GM18502 (cell line): ENCODE measurements around the gene FBLIM1.

Source experiments
- ATAC-seq: cut with Tn5 transposase; IDR thresholded peaks from one replicate; pipeline ENCODE4 v1.9.1; 2021; ENCODE audit warnings: mild to moderate bottlenecking; ENCODE audit not compliant: unreplicated experiment, poor library complexity

The FBLIM1 gene, protein sequence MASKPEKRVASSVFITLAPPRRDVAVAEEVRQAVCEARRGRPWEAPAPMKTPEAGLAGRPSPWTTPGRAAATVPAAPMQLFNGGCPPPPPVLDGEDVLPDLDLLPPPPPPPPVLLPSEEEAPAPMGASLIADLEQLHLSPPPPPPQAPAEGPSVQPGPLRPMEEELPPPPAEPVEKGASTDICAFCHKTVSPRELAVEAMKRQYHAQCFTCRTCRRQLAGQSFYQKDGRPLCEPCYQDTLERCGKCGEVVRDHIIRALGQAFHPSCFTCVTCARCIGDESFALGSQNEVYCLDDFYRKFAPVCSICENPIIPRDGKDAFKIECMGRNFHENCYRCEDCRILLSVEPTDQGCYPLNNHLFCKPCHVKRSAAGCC

GRCh38 chr1:15758343-15758931 is at the start of gene FBLIM1:
TSS of gene FBLIM1 (plus strand) at chr1:15758795. CDS start at chr1:15764984, 6,189 bp downstream.
- no peak for ATAC-seq

DNA sequence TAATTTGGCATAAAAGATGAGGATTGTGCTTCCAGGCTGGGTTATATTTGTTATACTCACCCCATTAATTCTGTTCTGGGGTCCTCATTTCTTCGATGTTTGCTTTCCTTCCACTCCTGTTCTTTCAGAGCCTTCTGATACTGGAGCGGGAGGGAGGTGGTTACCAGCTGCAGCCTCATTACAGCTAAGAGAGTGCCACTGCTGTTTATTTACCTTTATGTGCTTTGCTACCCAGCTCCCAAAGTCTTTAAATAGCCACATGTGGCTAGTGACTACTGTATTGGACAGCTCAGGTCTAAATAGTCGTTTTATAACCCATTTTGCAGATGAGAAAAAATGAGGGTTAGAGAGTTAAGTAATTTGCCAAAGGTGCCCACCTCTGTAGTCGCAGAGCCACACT is 49.4 kb upstream of the FBLIM1 start:
- no peak for ATAC-seq

- ATAC-seq, result no peak
These were observed 46.4 kb upstream of the FBLIM1 start for GRCh38 chr1:15712168-15712567.

GRCh38 chr1:15714406-15715136 is 44.0 kb upstream of the FBLIM1 start:
- no peak for ATAC-seq

DNA sequence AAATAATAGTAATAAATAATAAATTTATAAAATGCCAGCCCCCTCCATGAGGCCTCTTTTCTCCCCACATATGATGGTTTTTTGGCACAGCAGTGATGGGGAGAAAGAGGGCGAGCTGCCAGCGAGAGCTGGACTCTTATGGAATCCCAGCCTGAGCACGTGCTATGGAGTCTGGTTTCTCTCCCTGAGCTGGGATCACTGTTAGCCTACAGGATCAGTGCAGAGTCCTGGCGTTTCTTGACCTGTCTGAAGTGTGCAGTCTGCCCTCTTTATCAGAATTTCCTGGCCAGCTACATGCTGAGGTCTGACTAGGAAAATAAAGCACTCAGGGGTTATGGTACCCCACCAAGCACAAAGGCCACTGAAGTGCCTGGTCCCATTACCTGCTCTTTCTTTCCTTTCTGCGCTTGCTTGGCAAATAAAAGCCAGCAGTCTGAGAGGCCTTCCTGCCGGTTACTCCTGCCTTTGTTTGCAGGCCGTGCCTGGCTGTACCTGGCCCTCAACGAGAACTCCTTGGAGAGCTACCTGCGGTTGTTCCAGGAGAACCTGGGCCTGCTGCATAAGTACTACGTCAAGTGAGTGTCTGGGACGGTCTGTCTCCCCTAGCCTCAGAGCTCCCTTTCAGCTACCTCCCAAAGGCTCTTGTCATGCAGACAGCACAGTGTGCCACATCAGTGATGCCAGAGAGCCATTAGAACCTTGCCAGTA is 41.0 kb upstream of the FBLIM1 start:
- ATAC-seq, result no peak

- ATAC-seq, result no peak
These were observed 40.4 kb upstream of the FBLIM1 start for GRCh38 chr1:15718199-15718601.

DNA sequence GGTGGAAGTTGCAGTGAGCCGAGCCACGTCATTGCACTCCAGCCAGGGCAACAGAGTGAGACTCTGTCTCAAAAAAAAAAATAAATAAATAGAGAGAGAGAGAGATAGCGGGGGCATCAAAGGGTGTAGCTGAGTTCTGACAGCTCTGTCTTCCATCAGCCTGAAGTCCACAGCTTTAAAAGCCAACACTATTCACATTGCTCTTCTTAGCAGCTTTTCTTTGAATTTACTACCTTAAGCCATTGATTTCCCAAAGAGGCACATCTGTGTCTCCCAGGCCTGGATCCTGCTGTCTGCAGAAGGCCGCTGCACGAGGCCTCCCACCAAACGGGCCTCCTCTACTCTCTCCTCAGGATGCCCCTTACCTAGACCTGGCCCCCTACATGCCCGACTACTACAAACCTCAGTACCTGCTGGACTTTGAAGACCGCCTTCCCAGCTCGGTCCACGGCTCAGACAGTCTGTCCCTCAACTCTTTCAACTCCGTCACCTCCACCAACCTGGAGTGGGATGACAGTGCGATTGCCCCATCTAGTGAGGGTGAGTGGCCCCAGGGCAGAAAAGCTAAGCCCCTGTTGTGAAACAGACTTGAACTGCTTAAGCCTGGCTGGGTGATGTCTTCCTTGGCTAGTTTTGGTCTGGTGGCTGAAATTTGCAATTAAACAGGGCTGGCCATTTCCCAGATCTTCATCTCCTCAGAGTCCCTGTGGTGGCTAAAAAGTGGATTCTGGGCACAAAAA is 39.0 kb upstream of the FBLIM1 start:
- no peak for ATAC-seq

DNA sequence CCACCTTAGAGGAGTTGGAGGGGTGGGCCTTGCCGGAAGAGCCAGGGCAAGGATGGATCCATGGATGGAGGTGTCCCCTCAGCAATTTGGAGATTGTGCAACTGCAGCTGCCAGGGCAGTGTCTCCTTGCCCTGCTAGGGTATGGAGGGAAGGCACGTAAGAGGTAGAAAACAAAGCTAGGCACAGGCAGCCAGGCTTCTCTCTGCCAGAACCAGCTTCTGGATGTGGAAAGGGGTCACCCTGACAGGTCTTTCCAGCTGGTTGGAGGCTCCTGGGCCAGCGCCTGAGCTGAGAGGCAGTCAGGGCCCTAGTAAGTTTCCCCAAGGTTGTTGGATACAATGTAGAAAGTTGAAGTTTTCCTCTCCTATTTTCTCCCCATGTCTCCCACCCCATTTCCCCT is 37.7 kb upstream of the FBLIM1 start:
- ATAC-seq, result no peak

- ATAC-seq, result no peak
These were observed 36.2 kb upstream of the FBLIM1 start for GRCh38 chr1:15722411-15722810.

GRCh38 chr1:15722836-15723532 is 35.6 kb upstream of the FBLIM1 start:
- no peak for ATAC-seq

DNA sequence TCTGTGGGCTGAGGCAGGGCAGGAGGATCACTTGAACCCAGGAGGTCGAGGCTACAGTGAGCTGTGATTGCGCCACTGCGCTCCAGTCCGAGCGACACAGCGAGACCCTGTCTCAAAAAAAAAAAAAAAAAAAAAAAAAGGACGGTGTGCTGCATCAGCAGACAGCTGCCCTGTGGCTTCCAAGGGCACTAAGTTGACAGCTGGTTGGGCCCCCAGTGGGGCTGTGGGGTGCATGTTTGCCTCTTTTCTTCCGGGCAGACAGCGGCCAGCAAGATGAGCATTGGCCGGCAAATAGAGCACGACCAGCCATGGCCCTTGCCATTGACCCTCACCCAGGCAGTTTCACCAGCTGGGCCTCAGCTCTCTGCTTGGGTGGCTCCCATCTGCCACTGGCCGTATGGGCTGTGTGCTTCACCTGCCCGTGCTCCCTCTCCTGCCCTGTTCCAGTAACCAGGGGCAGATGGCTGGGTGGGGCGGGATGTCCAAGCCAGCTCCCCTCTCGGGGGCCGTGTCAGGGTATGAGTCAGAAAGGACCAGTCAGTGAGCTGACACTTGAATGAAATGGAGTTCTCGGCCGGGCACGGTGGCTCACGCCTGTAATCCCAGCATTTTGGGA is 34.9 kb upstream of the FBLIM1 start:
- ATAC-seq, result no peak

GRCh38 chr1:15724949-15725880 is 33.4 kb upstream of the FBLIM1 start:
- ATAC-seq, result no peak

DNA sequence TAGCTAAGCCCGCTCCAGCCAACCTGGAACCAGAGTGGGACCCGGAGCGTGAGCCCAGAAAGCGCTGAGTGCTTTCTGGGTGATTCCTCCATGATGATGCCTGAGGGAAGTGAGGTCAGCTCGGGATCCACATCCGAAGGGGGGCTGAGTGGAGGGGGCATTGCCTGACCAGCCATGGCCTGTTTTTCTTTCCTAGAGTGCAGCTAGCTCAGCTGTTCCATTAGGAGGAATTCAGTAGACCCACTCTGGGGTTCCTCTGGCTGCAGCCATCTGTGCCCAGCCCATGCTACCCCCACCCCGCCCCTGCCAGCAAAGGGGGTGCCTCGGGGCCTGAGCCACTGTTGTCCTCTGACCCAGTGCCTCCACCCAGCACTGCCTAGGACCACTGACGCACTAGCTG is 32.1 kb upstream of the FBLIM1 start:
- ATAC-seq, result no peak

DNA sequence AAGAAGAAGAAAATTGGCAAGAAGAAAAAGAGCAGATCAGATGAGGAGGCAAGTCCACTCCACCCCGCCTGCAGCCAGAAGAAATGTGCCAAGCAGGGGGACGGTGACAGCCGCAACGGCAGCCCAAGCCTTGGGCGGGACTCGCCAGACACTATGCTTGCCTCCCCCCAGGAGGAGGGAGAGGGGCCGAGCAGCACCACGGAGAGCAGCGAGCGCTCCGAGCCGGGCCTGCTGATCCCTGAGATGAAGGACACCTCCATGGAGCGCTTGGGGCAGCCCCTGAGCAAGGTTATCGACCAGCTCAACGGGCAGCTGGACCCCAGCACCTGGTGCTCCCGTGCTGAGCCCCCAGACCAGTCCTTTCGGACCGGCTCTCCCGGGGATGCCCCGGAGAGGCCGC is 31.6 kb upstream of the FBLIM1 start:
- no peak for ATAC-seq

DNA sequence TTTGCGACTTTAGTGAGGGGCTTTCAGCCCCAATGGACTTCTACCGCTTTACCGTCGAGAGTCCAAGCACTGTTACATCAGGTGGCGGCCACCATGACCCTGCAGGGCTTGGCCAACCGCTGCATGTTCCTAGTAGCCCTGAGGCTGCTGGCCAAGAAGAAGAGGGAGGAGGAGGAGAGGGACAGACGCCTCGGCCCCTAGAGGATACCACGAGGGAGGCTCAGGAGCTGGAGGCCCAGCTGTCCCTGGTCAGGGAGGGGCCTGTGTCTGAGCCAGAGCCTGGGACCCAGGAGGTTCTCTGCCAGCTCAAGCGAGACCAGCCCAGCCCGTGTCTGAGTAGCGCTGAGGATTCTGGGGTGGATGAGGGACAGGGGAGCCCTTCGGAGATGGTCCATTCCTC is 31.2 kb upstream of the FBLIM1 start:
- ATAC-seq, result no peak

DNA sequence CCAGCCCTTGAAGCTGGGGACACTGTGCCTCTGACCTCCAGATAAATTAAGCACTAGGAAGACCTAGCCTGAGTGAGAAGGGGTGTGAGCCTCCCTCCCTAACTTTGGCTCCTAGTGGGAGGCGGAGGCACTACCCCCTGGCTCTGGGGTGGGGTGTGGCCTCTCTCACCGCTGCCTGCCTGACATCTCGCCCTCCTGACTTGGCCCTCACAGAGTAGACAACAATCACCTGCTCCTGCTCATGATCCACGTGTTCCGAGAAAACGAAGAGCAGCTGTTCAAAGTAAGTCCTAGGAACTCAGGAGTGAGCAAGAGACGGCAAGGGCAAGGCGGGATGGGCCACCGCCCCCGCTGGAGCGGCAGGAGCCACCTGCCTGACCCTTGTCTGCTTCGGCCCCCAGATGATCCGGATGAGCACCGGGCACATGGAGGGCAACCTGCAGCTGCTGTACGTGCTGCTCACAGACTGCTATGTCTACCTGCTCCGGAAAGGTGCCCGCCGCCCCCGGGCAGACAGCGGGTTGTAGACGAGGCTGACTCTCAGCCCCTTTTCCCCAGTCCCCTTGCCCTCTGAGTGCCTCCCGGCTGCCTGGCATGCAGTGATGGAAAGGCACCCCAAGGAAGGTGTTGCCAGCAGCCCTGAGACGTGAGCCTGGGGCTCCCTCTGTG is 30.6 kb upstream of the FBLIM1 start:
- no peak for ATAC-seq

DNA sequence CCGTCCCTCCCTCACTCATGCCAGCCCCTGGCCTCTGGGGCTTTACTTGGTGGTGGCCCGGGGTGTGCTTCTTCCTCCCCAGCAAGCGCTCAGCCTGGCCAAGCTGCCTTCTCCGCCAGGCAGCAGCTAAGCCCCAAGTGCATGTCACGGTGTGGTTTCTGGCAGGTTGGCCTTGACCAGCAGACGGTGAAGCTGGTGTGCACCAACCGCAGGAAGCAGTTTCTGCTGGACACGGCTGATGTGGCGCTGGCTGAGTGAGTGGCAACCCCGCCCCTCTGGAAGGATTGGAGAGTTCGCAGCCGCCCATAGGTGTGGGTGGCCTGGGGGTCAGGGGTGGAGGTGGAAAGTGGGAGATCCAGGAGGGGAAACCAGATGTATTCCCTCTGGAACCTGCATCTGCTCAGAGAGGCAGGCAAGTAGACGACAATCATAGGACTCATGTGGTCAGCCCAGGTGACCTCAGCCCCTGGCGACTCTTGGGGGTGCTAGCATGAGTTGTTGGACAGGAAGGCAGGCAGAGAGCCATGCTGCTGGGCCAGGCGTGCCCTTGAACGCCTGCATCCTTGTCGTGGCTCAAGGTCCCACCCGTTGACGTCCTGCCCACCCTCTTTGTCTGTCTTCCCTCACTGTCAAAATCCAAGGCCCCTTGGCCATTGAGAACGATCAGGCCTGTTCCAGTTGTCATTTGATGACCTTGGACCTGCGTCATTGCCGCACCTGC is 29.5 kb upstream of the FBLIM1 start:
- no peak for ATAC-seq
